GM12874 (cell line): ENCODE results near the gene EBNA1BP2.

Experiments used
- CTCF ChIP-seq: IDR thresholded peaks from 2 replicates; pipeline ENCODE4 v1.5.1; 2011; ENCODE audit warnings: low read depth, mild to moderate bottlenecking, control low read depth, low read length, moderate library complexity; ENCODE audit not compliant: insufficient read depth

Gene EBNA1BP2

GRCh38 chr1:43165765-43166164 is 6.3 kb downstream of the EBNA1BP2 start:
- no peak for TF ChIP-seq CTCF

DNA sequence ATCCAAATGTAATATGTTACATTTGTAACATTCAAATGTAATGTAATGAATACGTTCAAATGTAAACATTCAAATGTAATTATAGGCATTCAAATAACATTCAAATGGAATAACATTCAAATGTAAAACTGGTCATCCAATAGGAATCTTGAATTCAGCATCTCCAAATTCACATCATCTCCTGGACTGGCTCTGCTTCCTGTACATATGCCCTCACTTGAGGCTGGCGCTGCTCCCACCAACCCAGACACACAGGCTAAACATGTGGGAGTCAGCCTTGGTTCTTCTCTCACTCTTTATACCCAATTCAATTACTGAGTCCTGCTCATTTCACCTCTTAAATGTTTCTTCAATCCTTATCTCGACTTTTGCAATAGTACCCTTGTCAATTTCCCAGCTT is 6.9 kb downstream of the EBNA1BP2 start:
- TF ChIP-seq CTCF: no peak

GRCh38 chr1:43156026-43156425 is 16.1 kb downstream of the EBNA1BP2 start:
- TF ChIP-seq CTCF: no peak

GRCh38 chr1:43153443-43153842 is 18.6 kb downstream of the EBNA1BP2 start:
- no peak for TF ChIP-seq CTCF

DNA sequence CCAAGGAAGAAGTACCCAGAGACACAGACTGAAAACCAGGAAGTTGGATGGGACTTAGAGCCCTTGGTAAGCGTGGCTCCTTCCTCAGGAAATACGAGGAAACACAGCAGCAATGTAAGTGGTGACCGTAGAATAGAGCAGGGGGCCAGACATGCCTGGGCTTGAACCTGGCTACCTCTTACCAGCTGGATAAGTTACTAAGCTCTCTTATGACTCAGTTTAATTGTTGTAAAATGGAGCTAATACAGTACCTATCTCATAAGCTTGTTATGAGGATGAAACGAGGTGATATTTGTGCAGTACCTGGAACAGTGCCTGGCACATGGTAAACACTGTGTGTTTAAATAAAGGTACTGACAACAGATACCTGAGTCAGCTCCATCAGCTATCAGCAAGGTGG is 19.2 kb downstream of the EBNA1BP2 start:
- TF ChIP-seq CTCF: no peak

DNA sequence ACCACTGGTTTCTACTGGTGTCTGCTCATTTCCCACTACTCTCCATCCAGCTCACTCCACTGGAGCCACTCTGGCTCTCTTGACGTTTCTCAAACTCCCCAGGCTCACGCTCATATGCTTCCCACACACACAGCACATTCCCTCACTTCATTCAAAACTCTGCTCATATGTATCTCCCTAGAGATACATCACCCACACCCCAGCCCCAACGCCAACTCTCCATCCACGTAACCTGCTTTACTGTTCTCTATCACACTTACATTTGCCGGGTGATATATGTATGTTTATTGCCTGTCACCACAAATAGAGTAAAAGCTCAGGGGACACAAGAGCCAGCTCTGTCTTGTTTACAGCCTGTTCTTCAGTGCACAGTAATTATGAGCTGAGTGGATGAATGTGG is 22.2 kb downstream of the EBNA1BP2 start:
- TF ChIP-seq CTCF: no peak

- TF ChIP-seq CTCF: no peak
Measured at GRCh38 chr1:43147625-43148327, 24.3 kb downstream of the EBNA1BP2 start.
